HEK293 (cell line): Measurements from ENCODE around the gene CISH.

Source experiments
- EGR2 ChIP-seq: fragments of 450-650 bp; formaldehyde crosslinking; IDR thresholded peaks from 2 replicates; pipeline ENCODE4 v1.5.1; 2016; ENCODE audit warnings: low read depth, missing biosample characterization, missing genetic modification characterization
- FEZF1 ChIP-seq: fragments of 450-650 bp; formaldehyde crosslinking; IDR thresholded peaks from 2 replicates; pipeline ENCODE4 v1.5.1; 2016; ENCODE audit warnings: missing biosample characterization, missing genetic modification characterization
- GLI4 ChIP-seq: fragments of 450-650 bp; formaldehyde crosslinking; IDR thresholded peaks from 2 replicates; pipeline ENCODE4 v1.5.1; 2016; ENCODE audit warnings: missing biosample characterization, missing genetic modification characterization
- GLIS1 ChIP-seq: fragments of 450-650 bp; formaldehyde crosslinking; IDR thresholded peaks from 2 replicates; pipeline ENCODE4 v1.5.1; 2016; ENCODE audit warnings: missing biosample characterization, missing genetic modification characterization
- IKZF3 ChIP-seq: fragments of 450-650 bp; IDR thresholded peaks from 2 replicates; pipeline ENCODE4 v1.5.0; 2018; ENCODE audit warnings: missing biosample characterization, mild to moderate bottlenecking, missing genetic modification characterization, moderate library complexity
- PRDM2 ChIP-seq: fragments of 450-650 bp; formaldehyde crosslinking; IDR thresholded peaks from 2 replicates; pipeline ENCODE4 v1.5.1; 2016; ENCODE audit warnings: missing biosample characterization, missing genetic modification characterization, borderline replicate concordance
- ZBTB48 ChIP-seq: fragments of 450-650 bp; formaldehyde crosslinking; IDR thresholded peaks from 2 replicates; pipeline ENCODE4 v1.5.1; 2016; ENCODE audit warnings: missing biosample characterization, missing genetic modification characterization
- ZFP41 ChIP-seq: fragments of 450-650 bp; formaldehyde crosslinking; IDR thresholded peaks from 2 replicates; pipeline ENCODE4 v1.5.1; 2016; ENCODE audit warnings: missing biosample characterization, missing genetic modification characterization, borderline replicate concordance
- ZNF10 ChIP-seq: fragments of 450-650 bp; formaldehyde crosslinking; IDR thresholded peaks from 2 replicates; pipeline ENCODE4 v1.5.1; 2017; ENCODE audit warnings: missing biosample characterization, missing genetic modification characterization
- ZNF169 ChIP-seq: fragments of 450-650 bp; formaldehyde crosslinking; IDR thresholded peaks from 2 replicates; pipeline ENCODE4 v1.5.1; 2016; ENCODE audit warnings: missing biosample characterization, missing genetic modification characterization
- ZNF223 ChIP-seq: fragments of 450-650 bp; formaldehyde crosslinking; IDR thresholded peaks from 2 replicates; pipeline ENCODE4 v1.5.1; 2016; ENCODE audit warnings: missing biosample characterization, missing genetic modification characterization
- ZNF341 ChIP-seq: fragments of 450-650 bp; formaldehyde crosslinking; IDR thresholded peaks from 2 replicates; pipeline ENCODE4; 2016; ENCODE audit warnings: low read depth, missing biosample characterization, missing genetic modification characterization
- ZNF449 ChIP-seq: fragments of 450-650 bp; formaldehyde crosslinking; IDR thresholded peaks from 2 replicates; pipeline ENCODE4 v1.5.1; 2017; ENCODE audit warnings: missing biosample characterization, mild to moderate bottlenecking, missing genetic modification characterization, moderate library complexity
- ZNF473 ChIP-seq: fragments of 450-650 bp; formaldehyde crosslinking; IDR thresholded peaks from 2 replicates; pipeline ENCODE4 v1.5.1; 2017; ENCODE audit warnings: missing biosample characterization, missing genetic modification characterization
- ZNF501 ChIP-seq: fragments of 450-650 bp; formaldehyde crosslinking; IDR thresholded peaks from 2 replicates; pipeline ENCODE4 v1.5.1; 2016; ENCODE audit warnings: missing biosample characterization, missing genetic modification characterization
- ZNF513 ChIP-seq: fragments of 450-650 bp; IDR thresholded peaks from 2 replicates; pipeline ENCODE4 v1.5.1; 2018; ENCODE audit warnings: missing biosample characterization, missing genetic modification characterization
- ZNF518A ChIP-seq: fragments of 450-650 bp; formaldehyde crosslinking; conservative IDR thresholded peaks from 2 replicates; pipeline ENCODE4 v1.5.1; 2016; ENCODE audit warnings: low read depth, missing biosample characterization, missing genetic modification characterization
- ZNF544 ChIP-seq: fragments of 450-650 bp; formaldehyde crosslinking; IDR thresholded peaks from 2 replicates; pipeline ENCODE4 v1.5.0; 2017; ENCODE audit warnings: missing biosample characterization, missing genetic modification characterization
- ZNF549 ChIP-seq: fragments of 450-650 bp; IDR thresholded peaks from 2 replicates; pipeline ENCODE4 v1.5.1; 2018; ENCODE audit warnings: missing biosample characterization, missing genetic modification characterization, mild to moderate bottlenecking, inconsistent platforms, moderate library complexity
- ZNF561 ChIP-seq: fragments of 450-650 bp; IDR thresholded peaks from 2 replicates; pipeline ENCODE4 v1.5.1; 2018; ENCODE audit warnings: missing biosample characterization, missing genetic modification characterization, borderline replicate concordance
- ZNF600 ChIP-seq: fragments of 450-650 bp; formaldehyde crosslinking; IDR thresholded peaks from 2 replicates; pipeline ENCODE4 v1.5.1; 2016; ENCODE audit warnings: missing biosample characterization, missing genetic modification characterization
- ZNF621 ChIP-seq: fragments of 450-650 bp; formaldehyde crosslinking; IDR thresholded peaks from 2 replicates; pipeline ENCODE4 v1.5.1; 2017; ENCODE audit warnings: missing biosample characterization, missing genetic modification characterization
- ZNF626 ChIP-seq: fragments of 450-650 bp; sonication (Bioruptor Pico); formaldehyde crosslinking; IDR thresholded peaks from 2 replicates; pipeline ENCODE4 v1.5.1; 2018; ENCODE audit warnings: missing biosample characterization, missing genetic modification characterization, inconsistent platforms
- ZNF658 ChIP-seq: fragments of 450-650 bp; formaldehyde crosslinking; IDR thresholded peaks from 2 replicates; pipeline ENCODE4; 2016; ENCODE audit warnings: missing biosample characterization, missing genetic modification characterization
- ZNF664 ChIP-seq: fragments of 450-650 bp; formaldehyde crosslinking; IDR thresholded peaks from 2 replicates; pipeline ENCODE4 v1.5.1; 2016; ENCODE audit warnings: missing biosample characterization, missing genetic modification characterization
- ZNF791 ChIP-seq: fragments of 450-650 bp; formaldehyde crosslinking; IDR thresholded peaks from 2 replicates; pipeline ENCODE4 v1.5.1; 2016; ENCODE audit warnings: missing biosample characterization, missing genetic modification characterization

CISH gene

GRCh38 chr3:50568947-50569749, 42.4 kb downstream of the CISH start, which contains the start of gene HEMK1 (continued):
- TF ChIP-seq ZFP41 (tag by site-specific recombination): no peak
- TF ChIP-seq GLIS1: peak; percentile 78
- no peak; the same call in 1 of the 2 replicates for TF ChIP-seq ZNF626 (tag by site-specific recombination)
- peak; percentile 86 for TF ChIP-seq ZNF561 (tag by site-specific recombination)
- 0 out of 2 replicates have a peak, but pooled peaks have one; percentile 12 for TF ChIP-seq ZNF664 (tag by site-specific recombination)
- peak; percentile 94 for TF ChIP-seq ZNF518A
- peak; percentile 64; the same call in 1 of the 2 replicates for TF ChIP-seq ZNF449 (tag by site-specific recombination)
- no peak for TF ChIP-seq ZNF223
- peak; percentile 81; the same call in 1 of the 2 replicates for TF ChIP-seq IKZF3 (tag by site-specific recombination)
- TF ChIP-seq PRDM2 (tag by site-specific recombination): no peak
- TF ChIP-seq ZNF791 (tag by site-specific recombination): no peak
- peak; percentile 96 for TF ChIP-seq ZNF501 (tag by site-specific recombination)
- no peak for TF ChIP-seq ZNF169 (tag by site-specific recombination)
- TF ChIP-seq ZNF513: 0 out of 2 replicates have a peak, but pooled peaks have one; percentile 13
- peak; percentile 91 for TF ChIP-seq ZNF600 (tag by site-specific recombination)
- TF ChIP-seq ZNF473 (tag by site-specific recombination): no peak
- TF ChIP-seq ZNF658 (tag by site-specific recombination): no peak
- TF ChIP-seq ZNF549 (tag by site-specific recombination): no peak
- TF ChIP-seq FEZF1 (tag by site-specific recombination): no peak
- no peak for TF ChIP-seq ZNF544 (tag by site-specific recombination)
- 0 out of 2 replicates have a peak, but pooled peaks have one; percentile 17 for TF ChIP-seq ZNF10 (tag by site-specific recombination)
- TF ChIP-seq ZNF621 (tag by site-specific recombination): no peak
- TF ChIP-seq ZBTB48 (tag by site-specific recombination): peak; percentile 91
- TF ChIP-seq EGR2 (tag by site-specific recombination): peak; percentile 69
- TF ChIP-seq ZNF341 (tag by site-specific recombination): no peak; the same call in 1 of the 2 replicates
- TF ChIP-seq GLI4 (tag by site-specific recombination): 0 out of 2 replicates have a peak, but pooled peaks have one; percentile 39
